CD1c-positive myeloid dendritic cell (primary cell): ENCODE data around the gene ACTL8.
"Not testable (repeated sequence)": the region's sequence is repeated elsewhere in the genome, so short reads cannot be mapped to it uniquely, and the experiment has no call there.

Source experiments
- DNase-seq: peaks from one replicate; pipeline ENCODE4 v3.0.0-alpha.2; 2016; ENCODE audit errors: extremely low spot score

ACTL8 gene

DNA sequence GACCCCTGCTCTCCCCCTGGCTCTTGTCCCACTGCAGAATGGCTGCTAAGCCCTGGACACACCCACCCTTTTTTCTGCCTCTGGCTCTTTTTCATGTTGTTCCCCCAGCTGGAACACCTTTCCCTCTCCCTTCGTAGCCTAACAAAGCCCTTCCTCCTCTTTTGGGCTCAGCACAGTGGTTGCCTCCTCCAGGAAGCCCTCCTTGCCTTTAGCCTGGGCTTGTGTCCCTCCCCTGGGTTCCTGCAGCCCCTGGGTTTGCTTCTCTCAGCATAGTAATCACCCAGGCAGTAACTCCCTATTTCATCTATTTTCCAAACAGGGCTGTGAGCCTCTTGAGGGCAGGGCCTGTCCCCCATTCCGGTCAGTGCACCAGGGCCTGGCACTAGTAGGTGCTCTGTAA, 19.8 kb upstream of the ACTL8 start:
- no peak for DNase-seq

DNA sequence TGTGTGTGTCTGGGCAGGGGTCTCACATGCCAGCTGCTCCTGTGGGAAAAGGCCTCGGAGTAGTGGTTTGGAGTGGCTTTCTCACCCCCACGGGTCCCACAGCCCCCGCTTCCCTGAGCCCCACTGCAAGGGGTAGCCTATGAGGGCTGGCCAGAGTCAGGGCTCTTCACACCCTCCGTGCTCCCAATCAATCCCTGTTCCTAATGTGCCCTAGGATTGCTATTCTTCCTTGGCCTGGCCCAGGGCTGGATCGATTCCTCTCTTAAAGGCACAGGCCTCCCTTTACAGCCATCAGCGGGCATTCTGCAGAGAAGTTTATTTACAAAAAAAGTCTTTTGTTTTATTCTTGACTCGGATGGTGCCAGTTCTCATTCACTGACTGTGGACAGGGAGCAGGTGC, 19.3 kb upstream of the ACTL8 start:
- no peak for DNase-seq

- no peak for DNase-seq
These were observed 18.5 kb upstream of the ACTL8 start for GRCh38 chr1:17736625-17737024.

DNA sequence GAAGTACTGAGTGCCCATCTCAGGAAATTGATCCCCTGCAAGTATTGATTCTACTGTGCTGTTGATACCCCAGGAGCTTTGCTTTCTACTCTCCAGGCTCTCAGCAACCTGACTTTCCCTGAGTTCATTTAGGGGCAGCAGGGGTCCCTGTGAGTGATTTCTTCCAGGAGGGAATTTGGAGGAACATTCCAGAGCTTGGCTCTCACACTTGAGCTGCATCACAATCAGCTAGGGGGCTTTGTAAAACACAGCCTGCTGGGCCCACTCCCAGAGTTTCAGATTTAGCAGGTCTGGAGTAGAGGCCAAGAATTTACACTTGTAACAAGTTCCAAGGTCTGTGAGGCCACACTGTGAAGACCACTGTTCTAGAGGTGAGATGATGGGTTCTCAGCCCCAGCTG, 16.1 kb upstream of the ACTL8 start:
- DNase-seq: no peak

DNA sequence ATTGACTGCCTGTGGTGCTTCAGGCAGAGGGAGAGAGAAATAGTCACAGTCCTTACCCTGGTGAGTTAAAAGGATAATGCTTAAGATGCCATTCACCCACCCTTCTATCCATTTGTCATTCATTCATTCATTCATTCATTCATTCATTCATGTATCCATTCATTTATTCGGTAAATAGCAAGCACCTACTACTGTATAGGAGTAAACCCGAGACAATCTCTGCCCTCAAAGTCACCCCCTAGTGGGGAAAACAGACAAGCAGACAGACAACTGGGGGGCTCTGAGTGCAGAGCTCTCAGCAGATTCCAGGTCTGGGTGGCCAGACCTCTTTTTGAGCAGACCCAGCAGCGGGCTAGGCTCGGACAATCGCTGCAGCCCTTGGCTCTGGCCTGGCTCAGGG, 14.1 kb upstream of the ACTL8 start:
- no peak for DNase-seq

DNA sequence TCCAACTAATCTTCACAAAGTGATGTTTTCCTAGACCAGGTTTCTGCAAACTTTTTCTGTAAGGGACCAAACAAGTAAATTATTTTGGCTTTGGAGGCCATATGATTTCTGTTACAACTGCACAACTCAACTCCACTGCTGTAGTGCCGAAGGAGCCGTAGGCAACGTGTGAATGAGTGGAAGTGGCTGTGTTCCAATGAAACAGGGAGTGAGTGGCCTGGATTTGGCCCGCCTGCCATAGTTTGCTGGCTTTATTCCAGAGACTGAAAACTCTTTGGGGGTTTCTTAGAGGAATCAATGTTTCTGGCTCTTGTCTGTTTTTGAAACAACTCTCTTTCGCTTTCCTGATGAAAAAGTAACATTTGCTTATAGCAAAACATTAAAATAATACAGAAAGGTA, 12.6 kb upstream of the ACTL8 start:
- DNase-seq: no peak

DNA sequence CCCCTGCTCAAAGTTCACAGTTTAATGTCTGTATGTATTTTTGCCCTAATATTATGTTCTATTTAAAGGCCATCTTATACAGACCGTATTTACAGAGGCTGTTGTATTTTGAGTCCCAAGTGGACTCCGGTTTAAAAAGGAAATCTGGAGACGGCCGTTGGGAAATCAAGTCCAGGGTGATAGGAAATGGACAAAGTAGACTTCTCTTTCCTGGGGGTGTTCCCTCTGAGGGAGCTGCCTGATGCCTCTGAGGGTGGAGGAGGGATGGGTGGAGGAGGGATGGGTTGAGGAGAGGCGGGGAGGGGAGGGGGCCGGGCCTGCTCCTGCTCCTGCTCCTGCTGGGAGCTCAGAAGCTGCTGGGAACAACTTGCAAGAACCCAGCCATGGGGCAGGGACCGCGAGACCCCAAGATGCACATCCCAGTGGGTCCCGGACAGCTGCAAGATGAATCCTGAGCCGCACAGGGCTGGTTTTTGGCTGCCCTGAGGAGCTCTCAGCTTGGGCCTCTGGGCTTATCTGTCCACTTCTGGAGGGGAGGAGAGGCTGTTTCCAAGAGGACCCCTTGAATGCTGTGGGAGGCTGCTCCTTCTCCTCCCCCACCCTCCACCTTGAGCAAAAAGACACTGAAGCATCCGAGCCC, 12.0 kb upstream of the ACTL8 start:
- DNase-seq: no peak

- no peak for DNase-seq
These were observed 11.2 kb upstream of the ACTL8 start for GRCh38 chr1:17743925-17744324.

GRCh38 chr1:17744666-17745478, 10.3 kb upstream of the ACTL8 start:
- no peak for DNase-seq

DNA sequence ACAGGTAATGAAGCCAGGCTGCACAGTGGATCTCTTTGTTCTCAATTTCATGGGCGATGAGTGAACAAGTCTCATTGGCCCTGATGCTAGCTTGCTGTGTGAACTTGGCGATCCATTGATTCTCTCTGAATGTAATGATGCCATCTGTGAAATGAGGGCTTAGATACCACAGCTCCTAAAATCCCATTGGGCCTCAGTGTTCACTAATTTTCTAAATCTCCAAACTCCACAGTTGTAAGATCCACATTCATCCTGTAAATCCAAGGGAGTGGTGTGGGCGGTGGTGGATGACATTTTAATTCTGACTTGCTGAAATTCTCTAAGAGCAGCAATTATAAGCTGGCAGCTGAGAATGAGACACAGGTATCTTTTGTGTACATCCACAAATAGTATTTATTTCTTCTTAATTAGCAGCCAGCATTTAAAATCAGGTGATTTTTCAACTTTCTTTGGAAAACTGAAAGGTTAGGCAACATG, 9.6 kb upstream of the ACTL8 start:
- DNase-seq: no peak

- not testable (repeated sequence) for DNase-seq
These were observed 8.9 kb upstream of the ACTL8 start for GRCh38 chr1:17746281-17746680.

DNA sequence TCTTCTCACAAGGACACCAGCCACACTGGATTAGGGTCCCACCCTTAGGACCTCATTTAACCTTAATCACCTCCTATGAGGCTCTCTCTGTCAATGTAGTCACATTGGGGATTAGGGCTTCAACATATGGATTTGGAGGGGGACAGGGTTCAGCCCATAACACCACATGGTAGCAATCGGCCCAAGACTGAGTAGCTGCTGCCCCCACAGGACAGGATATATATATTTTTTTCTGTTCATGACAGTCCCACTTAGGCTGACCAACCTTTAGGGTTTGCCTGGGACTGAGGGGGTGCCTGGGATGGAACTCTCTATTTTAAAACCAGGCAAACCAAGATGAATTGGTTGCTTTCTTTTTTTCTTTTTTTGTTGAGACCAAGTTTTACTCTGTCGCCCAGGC, 8.2 kb upstream of the ACTL8 start:
- DNase-seq: no peak

DNA sequence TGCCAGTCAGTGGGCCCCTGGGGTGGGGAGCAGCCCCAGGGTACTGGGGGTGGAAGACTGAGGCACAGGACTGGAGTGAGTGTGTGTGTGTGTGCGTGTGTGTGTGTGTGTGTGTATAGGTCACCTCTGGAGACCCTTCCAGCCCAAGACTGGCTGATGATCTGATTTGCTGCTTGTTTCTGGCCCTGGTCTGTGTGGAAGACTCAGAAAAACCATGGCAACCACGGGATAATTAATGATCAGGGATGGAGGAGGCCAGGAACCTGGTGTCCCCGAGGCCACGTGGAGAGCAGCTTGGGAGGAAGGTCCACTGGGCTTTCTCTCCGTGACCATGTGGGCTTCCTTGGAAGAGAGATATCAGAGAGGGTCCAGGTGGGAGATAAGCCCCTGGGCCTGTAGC, 4.8 kb upstream of the ACTL8 start:
- DNase-seq: no peak

DNA sequence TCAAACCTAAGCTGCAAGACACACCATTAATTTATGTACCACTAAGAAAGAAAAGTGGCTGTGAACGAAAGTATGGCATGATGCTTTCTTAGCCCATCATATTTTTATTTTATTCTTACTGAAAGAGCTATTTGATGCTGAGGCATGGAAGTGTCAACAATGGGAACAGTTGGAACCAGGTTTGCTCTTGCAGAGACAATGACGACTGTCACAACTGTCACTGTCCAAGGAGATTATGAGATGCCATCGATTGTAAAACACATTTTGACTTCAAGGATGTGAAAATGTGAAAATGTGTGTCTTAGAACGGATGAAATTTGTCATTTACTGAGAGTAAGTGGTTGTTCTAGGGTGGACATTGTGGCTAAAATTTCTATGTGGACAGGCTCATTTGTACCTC, 2.8 kb upstream of the ACTL8 start:
- DNase-seq: no peak

GRCh38 chr1:17757426-17757825, 2.3 kb downstream of the ACTL8 start:
- no peak for DNase-seq

DNA sequence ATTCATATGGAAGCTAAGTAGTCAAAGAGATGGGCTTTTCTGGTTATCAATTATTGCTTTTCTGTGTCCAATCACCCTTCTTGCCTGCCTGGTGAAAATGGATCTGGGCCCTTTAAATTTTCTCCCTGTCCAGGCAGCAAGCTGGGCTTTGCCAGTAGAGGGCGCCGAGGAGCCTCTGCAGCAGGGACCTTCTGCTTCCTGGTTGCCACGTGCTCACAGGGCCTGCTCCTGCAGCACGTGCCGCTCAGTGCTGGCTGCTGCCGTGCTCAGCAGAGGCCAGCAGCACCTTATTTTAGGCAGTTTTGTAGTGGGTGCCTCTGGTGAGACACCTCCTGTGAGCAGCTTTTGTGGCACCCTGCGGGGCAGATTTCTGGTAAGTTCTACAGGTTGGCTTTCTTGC, 4.0 kb downstream of the ACTL8 start:
- no peak for DNase-seq

- DNase-seq: no peak
These were observed 7.2 kb downstream of the ACTL8 start for GRCh38 chr1:17762313-17762712.

DNA sequence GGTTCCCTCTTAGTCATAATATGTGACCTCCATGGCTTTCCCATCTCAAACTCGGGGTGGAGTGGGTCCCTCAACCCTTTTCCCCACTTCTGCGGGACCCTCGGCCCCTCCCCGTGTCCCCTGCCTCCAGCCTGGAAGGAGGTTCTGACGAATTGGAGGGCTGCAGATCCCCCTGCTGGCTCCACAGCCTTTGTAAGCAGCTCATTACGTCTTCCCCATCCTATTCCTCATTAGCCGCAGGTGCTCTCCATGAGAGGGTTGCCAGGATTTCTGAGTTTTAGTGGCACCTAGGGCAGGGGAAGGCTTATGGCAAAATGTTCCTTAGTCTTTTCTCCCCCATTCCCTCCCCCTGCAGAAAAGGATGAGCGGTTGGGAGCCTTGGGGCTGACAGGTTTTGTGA, 8.3 kb downstream of the ACTL8 start:
- no peak for DNase-seq

GRCh38 chr1:17763995-17764394, 8.9 kb downstream of the ACTL8 start:
- DNase-seq: no peak

DNA sequence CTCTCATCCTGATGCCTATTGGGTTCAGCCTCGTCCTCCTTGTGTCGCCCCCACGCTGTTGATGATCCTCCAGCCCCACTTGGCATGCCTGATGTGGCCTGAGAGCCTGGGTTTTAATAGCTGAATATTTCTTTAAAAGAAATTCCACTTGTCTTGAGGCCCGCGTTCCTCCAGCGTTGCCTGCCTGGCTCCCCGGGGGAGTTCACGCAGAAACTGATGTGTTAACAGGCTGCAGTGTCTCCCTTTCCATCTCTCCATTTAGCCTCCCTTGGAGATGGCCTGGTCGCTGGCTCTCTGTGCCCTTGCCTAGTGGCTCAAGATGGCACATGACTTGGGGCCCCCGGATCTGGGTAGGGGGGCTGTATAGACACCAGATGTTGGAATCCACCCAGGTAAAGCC, 9.5 kb downstream of the ACTL8 start:
- no peak for DNase-seq

DNA sequence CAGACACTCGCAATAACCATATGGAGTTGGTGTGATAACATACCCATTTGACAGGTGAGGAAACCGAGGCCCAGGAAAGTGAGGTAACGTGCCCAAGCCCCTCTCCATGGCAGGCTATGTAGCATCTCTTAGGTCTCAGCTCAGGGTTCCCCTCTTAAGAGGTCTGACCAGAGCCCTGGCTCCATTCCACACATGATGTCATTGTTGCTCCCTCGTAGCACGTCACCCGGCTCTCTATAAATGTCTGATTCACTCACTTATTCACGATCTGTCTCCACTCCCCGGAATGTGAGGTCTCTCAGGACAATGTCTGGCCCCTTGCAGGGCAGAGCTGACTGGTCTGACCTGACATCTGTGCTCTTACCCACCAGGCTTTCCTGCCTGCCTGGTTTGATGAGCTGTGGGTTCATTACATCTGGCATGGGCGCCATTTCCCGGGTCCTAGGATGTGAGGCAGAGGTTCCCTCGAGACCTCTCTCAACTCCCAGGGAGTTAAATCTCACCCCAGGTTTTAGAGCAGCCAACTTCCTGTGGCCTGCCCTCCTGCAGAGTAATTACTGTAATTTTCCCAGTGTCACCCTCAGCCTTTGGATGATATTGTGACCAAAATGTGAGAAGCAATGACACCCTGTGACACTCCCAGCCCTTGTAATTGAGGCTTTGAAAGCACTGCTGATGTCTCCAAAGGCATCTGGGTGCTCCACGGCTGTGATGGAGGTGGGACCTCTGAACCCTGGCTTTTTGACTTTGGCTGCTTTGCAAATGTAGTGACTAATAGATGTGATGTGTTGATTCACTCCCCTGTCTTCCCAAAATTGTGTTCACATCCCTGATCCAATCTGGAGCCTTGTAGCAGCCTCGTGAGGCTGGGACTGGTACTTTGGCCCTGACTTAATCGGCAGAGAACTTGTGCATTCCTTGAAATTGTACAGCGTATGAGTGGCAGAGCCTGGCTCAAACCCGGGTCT, 10.6 kb downstream of the ACTL8 start:
- no peak for DNase-seq

DNA sequence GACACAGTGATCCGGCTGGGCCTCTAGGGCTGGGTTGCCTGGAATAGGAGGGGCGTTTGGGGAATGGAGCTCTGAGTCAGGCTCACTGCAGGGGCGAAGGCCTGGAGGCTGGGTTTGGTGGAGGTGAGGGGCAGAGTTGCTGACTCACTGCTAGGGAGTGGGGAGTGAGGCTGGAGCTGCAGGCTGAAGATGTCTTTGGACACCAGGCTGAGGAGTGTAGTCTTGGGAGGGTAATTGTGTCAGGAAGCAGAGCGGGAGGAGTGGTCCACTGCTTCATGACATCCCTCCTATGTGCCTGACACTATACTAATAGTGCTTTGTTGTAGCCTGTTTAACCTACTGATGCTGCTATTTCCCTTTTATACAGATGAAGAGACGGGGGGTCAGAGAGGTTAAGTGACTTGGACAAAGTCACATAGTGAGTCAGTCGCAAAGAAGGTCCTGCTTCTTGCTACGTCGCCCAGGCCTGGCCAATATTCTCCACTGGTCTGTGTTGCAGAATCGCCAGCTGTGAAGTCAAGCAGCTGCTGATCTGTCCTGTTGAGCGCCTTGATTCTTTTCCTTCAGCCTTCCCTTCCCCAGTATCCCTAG, 13.6 kb downstream of the ACTL8 start:
- no peak for DNase-seq
